GM12874 (cell line): ENCODE data around the gene IRX5.
A peak's percentile ranks its signal among the peaks of the same experiment; 100 is the strongest.

ENCODE experiments used
- TF ChIP-seq, protein P1 (sequence below): IDR thresholded peaks from 2 replicates; pipeline ENCODE4 v1.5.1; 2011; ENCODE audit warnings: low read depth, mild to moderate bottlenecking, control low read depth, low read length, moderate library complexity; ENCODE audit not compliant: insufficient read depth

IRX5 gene

DNA sequence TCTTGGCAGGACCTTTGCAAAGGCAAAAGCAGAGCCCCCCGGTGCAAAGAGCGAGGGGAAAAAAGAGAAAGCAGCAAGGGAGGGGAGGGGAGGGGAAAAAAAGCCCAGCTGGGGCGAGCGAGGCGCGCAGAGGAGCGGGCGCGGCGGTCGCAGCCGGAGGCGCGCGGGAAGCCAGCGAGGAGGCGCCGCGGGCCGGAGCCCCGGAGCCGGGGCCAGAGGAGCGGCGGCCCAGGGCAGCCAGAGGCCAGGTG is 129 bp downstream of the IRX5 start:
- TF ChIP-seq, protein P1, sequence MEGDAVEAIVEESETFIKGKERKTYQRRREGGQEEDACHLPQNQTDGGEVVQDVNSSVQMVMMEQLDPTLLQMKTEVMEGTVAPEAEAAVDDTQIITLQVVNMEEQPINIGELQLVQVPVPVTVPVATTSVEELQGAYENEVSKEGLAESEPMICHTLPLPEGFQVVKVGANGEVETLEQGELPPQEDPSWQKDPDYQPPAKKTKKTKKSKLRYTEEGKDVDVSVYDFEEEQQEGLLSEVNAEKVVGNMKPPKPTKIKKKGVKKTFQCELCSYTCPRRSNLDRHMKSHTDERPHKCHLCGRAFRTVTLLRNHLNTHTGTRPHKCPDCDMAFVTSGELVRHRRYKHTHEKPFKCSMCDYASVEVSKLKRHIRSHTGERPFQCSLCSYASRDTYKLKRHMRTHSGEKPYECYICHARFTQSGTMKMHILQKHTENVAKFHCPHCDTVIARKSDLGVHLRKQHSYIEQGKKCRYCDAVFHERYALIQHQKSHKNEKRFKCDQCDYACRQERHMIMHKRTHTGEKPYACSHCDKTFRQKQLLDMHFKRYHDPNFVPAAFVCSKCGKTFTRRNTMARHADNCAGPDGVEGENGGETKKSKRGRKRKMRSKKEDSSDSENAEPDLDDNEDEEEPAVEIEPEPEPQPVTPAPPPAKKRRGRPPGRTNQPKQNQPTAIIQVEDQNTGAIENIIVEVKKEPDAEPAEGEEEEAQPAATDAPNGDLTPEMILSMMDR = no peak

DNA sequence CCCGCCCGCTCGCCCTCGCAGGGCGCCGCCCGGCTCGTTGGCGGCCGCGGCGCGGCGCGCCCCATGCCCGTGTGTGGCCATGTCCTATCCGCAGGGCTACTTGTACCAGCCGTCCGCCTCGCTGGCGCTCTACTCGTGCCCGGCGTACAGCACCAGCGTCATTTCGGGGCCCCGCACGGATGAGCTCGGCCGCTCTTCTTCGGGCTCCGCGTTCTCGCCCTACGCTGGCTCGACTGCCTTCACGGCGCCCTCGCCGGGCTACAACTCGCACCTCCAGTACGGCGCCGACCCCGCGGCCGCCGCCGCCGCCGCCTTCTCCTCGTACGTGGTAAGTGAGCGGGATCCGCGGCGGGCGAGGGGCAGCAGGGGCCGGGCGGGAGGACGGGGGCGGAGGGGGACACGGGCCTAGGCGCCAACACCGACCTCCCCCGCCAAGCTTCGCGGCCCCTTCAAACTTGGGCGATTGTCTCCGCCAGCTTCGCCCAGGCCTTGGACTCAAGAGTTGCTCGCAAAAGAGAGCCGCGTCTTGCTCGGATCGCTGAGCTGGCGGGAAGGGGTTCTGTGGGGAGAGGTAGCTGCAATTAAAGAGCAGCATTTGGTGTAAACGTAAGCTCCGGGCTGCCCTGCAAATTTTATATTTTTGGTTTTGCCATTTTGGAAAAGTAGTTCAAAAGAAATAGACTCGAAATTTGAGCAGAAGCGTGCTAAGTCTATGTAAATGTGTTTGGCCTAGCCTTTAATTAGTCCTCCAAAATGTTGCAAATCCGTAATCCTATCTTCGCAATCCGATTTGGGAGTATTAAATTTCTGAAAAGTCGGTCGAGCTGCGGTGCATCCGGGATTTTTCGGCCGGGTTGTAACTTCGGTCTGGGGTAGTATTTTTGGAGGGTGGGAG is 702 bp downstream of the IRX5 start:
- TF ChIP-seq, protein P1 = no peak

DNA sequence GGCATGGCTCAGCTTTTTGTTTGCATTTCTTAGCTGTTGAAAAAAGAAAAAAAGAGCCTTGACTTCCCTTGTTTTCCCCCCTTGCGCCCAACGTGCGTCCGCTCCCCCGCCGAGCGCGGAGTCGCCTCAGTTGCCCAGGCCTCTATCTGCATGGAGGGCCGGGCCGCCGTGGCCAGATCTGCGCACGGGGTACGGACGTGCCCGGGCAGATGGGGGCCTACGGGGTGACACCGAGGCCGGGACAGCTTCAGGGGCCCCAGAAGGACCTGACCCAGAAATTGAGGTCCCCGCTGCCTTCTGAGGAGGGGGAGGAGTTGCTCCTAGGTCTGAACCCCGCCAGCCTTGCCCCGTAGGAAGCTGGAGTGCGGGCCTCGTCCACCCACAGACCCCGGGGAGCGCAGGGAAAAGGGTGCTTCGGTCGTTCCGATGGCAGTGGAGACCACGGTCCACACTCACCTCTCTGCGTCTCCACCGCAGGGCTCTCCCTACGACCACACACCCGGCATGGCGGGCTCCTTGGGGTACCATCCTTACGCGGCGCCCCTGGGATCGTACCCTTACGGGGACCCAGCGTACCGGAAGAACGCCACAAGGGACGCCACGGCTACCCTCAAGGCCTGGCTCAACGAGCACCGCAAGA is 1.5 kb downstream of the IRX5 start:
- TF ChIP-seq, protein P1 = no peak

DNA sequence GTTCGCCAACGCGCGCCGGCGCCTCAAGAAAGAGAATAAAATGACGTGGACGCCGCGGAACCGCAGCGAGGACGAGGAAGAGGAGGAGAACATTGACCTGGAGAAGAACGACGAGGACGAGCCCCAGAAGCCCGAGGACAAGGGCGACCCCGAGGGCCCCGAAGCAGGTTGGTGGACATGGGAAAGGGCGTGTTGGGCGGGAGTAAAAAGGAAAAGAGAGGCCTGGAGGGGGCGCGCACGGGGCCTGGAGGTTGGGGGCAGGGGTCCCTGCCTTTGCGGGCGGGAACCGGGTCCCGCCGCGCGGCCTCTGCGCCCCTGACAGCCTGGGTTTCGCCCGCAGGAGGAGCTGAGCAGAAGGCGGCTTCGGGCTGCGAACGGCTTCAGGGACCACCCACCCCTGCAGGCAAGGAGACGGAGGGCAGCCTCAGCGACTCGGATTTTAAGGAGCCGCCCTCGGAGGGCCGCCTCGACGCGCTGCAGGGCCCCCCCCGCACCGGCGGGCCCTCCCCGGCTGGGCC is 2.1 kb downstream of the IRX5 start:
- TF ChIP-seq, protein P1 = no peak

DNA sequence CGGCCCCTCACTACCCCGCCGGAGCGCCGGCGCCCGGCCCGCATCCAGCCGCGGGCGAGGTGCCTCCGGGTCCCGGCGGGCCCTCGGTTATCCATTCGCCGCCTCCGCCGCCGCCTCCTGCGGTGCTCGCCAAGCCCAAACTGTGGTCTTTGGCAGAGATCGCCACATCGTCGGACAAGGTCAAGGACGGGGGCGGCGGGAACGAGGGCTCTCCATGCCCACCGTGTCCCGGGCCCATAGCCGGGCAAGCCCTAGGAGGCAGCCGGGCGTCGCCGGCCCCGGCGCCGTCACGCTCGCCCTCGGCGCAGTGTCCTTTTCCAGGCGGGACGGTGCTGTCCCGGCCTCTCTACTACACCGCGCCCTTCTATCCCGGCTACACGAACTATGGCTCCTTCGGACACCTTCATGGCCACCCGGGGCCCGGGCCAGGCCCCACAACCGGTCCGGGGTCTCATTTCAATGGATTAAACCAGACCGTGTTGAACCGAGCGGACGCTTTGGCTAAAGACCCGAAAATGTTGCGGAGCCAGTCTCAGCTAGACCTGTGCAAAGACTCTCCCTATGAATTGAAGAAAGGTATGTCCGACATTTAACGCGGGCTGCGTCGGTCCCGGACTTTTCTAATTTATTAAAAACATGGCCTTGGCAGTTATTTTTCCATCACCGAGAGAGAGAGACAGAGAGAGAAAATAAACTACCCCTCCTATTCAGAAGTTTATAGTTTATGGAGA is 2.8 kb downstream of the IRX5 start:
- TF ChIP-seq, protein P1 = no peak

DNA sequence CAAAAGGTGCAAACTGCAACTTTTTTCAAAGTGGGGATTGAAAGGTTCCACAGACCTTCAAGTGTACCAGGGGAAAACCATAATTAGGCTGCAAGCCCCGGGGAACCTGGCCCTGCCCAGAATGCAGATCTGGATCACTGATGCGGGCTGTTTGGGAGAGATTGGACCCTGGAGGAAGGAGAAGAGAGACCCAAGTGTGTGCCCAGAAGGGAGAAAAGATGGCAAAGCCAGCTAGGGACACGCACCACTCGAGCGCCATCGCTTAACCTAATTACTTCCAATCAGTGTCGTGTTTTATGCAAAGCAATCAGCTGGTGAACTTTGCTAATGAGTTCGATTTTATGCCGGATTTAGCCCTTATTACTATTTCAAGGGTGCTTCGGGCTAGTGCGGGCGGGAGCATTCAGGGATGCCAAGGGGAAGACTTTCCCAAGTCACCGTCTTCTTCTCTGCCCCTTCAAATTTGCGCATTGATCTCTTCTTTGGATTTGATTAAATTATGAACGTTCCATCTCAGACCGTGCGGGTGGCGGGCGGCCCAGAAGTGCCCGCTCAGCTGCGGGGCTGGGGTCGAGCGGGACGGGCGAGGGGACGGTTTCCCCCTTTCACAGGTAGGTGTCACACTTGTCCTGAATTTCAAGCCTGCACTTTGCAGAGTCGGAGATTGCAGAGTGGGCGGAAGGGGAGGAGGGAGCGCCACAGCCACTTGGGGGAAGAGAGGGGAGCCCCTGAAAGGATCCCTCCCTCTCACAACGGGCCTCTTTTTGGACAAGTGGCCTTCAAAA is 4.0 kb downstream of the IRX5 start:
- TF ChIP-seq, protein P1 = 0 out of 2 replicates have a peak, but pooled peaks have one; percentile 5
